MM.1S (cell line): ENCODE data around the gene FAM181A.

Experiments used
- DNase-seq: peaks from one replicate; pipeline ENCODE4 v3.0.0-alpha.2; 2015
- H2AFZ ChIP-seq: fragments of 300-600 bp; sonication (generic); 2 replicates; pipeline ENCODE4 v1.6.0; 2016; ENCODE audit warnings: antibody characterized with exemption, low read length
- H3F3A ChIP-seq: fragments of 300-600 bp; sonication (generic); 2 replicates; pipeline ENCODE4 v1.6.1; 2016; ENCODE audit warnings: mild to moderate bottlenecking, antibody characterized with exemption, low read length, moderate library complexity, mixed read lengths; ENCODE audit not compliant: insufficient read depth
- H3K27ac ChIP-seq: fragments of 300-600 bp; sonication (generic); 2 replicates; pipeline ENCODE4 v1.5.1; 2016; ENCODE audit warnings: mild to moderate bottlenecking, low read length
- H3K27me3 ChIP-seq: fragments of 300-600 bp; sonication (generic); replicated peaks from 2 replicates; pipeline ENCODE4 v1.6.0; 2016; ENCODE audit warnings: low read length; ENCODE audit not compliant: insufficient read depth
- H3K36me3 ChIP-seq: fragments of 300-600 bp; sonication (generic); replicated peaks from 2 replicates; pipeline ENCODE4 v1.6.1; 2016; ENCODE audit warnings: mild to moderate bottlenecking, low read length, mixed read lengths; ENCODE audit not compliant: insufficient read depth
- H3K4me1 ChIP-seq: fragments of 300-600 bp; sonication (generic); 2 replicates; pipeline ENCODE4 v1.6.1; 2016; ENCODE audit warnings: low read length, mixed read lengths
- H3K4me2 ChIP-seq: fragments of 300-600 bp; sonication (generic); 2 replicates; pipeline ENCODE4 v1.6.0; 2016; ENCODE audit warnings: low read depth, low read length
- H3K4me3 ChIP-seq: fragments of 300-600 bp; sonication (generic); 2 replicates; pipeline ENCODE4 v1.5.1; 2016; ENCODE audit warnings: low read length, mixed read lengths
- H3K79me2 ChIP-seq: fragments of 300-600 bp; sonication (generic); 2 replicates; pipeline ENCODE4 v1.6.1; 2016; ENCODE audit warnings: mixed run types, low read length, mixed read lengths
- H3K9ac ChIP-seq: fragments of 300-600 bp; sonication (generic); 2 replicates; pipeline ENCODE4 v1.6.1; 2016; ENCODE audit warnings: low read length, mixed read lengths
- H3K9me2 ChIP-seq: fragments of 300-600 bp; sonication (generic); replicated peaks from 2 replicates; pipeline ENCODE4 v1.6.1; 2016; ENCODE audit warnings: mild to moderate bottlenecking, low read length, mixed read lengths; ENCODE audit not compliant: insufficient read depth
- H3K9me3 ChIP-seq: fragments of 300-600 bp; sonication (generic); replicated peaks from 2 replicates; pipeline ENCODE4 v1.6.1; 2016; ENCODE audit warnings: mild to moderate bottlenecking, low read length, mixed read lengths; ENCODE audit not compliant: insufficient read depth
- H4K20me1 ChIP-seq: fragments of 300-600 bp; sonication (generic); 2 replicates; pipeline ENCODE4 v1.6.1; 2016; ENCODE audit warnings: mild to moderate bottlenecking, low read length, moderate library complexity, mixed read lengths; ENCODE audit not compliant: insufficient read depth
- EZH2 ChIP-seq: fragments of 300-600 bp; sonication (generic); optimal IDR thresholded peaks from 2 replicates; pipeline ENCODE3; 2017; ENCODE audit warnings: low read depth, mild to moderate bottlenecking, antibody characterized with exemption, low read length, mixed read lengths
- EZH2phosphoT487 ChIP-seq: fragments of 300-600 bp; sonication (generic); IDR thresholded peaks from 2 replicates; pipeline ENCODE4 v1.6.1; 2018; ENCODE audit warnings: antibody characterized with exemption, low read length
- TF ChIP-seq, protein P1 (sequence below): fragments of 300-600 bp; sonication (generic); IDR thresholded peaks from 2 replicates; pipeline ENCODE4 v1.5.1; 2016; ENCODE audit warnings: antibody characterized with exemption, low read length, mixed read lengths

FAM181A gene

DNA sequence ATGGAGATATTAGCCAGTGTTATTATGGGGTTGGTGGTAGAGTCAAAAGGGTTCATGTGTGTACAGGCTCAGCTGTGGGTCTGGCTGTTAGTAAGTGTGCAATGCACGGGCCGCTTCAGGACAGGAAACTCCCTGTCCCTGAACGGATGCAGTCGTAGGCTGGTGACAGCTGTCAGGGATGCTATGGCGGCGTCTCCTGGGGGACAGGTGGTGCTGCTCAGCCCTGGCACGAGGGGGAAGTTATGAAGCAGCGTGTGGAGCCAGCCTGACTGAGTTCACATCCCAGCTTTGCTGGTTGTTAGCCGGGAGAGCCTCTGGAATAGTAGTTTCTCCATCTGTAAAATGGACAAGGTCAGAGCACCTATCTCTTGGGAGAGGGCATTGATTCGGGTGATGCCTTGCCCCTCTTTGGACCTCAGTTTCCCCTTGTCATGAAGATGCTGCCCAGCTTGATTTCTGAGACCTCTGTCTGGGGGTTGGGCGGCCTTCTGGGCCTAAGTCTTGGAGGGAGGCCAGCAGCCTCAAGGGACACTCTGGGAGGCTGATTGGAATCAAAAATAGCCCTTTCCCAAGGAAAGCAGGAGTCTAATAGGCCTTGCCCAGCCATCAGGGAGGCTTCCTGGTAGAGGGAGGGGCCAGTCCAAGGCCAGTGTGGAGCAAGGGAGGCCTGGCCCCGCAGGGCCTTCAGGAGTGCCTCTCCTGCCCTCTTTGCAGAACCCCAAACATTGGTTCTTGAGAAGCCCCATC is 42.1 kb downstream of the FAM181A start:
- Histone ChIP-seq H4K20me1 (no peaks in the 10 kb centered on the region), H3F3A (peaks cover 5% of the 10 kb centered on the region; the same call in 1 of the 2 replicates), H3K9me2 (no peaks in the 10 kb centered on the region), H3K9me3 (no peaks in the 10 kb centered on the region), H3K79me2 (peaks cover 1% of the 10 kb centered on the region), H3K27ac (no peak overlapping the region), H3K4me1 (peaks cover 15% of the 10 kb centered on the region), H2AFZ (no peak overlapping the region), H3K9ac (no peak overlapping the region), H3K27me3 (no peaks in the 10 kb centered on the region), H3K36me3 (no peaks in the 10 kb centered on the region), H3K4me3 (no peak overlapping the region), H3K4me2 (no peak overlapping the region)
- TF ChIP-seq EZH2 (no peak), EZH2phosphoT487 (no peak)
- TF ChIP-seq, protein P1, sequence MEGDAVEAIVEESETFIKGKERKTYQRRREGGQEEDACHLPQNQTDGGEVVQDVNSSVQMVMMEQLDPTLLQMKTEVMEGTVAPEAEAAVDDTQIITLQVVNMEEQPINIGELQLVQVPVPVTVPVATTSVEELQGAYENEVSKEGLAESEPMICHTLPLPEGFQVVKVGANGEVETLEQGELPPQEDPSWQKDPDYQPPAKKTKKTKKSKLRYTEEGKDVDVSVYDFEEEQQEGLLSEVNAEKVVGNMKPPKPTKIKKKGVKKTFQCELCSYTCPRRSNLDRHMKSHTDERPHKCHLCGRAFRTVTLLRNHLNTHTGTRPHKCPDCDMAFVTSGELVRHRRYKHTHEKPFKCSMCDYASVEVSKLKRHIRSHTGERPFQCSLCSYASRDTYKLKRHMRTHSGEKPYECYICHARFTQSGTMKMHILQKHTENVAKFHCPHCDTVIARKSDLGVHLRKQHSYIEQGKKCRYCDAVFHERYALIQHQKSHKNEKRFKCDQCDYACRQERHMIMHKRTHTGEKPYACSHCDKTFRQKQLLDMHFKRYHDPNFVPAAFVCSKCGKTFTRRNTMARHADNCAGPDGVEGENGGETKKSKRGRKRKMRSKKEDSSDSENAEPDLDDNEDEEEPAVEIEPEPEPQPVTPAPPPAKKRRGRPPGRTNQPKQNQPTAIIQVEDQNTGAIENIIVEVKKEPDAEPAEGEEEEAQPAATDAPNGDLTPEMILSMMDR, result no peak
- DNase-seq, result no peak

DNA sequence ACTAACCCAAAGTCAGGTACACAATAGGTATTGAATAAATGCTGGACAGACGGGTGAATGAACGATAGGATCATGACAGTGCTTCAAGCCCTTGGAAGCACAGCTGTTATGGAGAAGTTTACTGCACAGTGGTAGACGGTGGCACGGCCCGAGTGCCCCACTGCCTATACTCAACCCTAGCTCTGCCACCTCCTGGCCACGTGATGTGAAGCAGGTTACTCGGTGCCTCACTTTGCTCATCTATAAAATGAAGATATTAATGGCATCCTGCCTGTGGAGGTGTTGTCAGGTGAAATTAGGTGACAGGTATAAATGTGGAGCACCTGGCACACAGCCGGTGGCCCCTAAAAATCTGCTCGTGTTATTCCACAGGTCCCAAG is 43.4 kb downstream of the FAM181A start:
- no peak for TF ChIP-seq EZH2
- TF ChIP-seq, protein P1, result peak; percentile 55
- Histone ChIP-seq H3K79me2 (peaks cover 11% of the 10 kb centered on the region), H3K27ac (peak overlapping the region; percentile 57), H3F3A (peaks cover 9% of the 10 kb centered on the region), H3K36me3 (no peaks in the 10 kb centered on the region), H3K4me1 (peaks cover 22% of the 10 kb centered on the region), H3K9me2 (no peaks in the 10 kb centered on the region), H3K9ac (peak overlapping the region; percentile 51), H3K27me3 (no peaks in the 10 kb centered on the region), H3K4me3 (peak overlapping the region; percentile 66), H2AFZ (peak overlapping the region; percentile 36; the same call in 1 of the 2 replicates), H4K20me1 (no peaks in the 10 kb centered on the region), H3K4me2 (peak overlapping the region; percentile 87), H3K9me3 (no peaks in the 10 kb centered on the region)
- peak; percentile 52 for DNase-seq

DNA sequence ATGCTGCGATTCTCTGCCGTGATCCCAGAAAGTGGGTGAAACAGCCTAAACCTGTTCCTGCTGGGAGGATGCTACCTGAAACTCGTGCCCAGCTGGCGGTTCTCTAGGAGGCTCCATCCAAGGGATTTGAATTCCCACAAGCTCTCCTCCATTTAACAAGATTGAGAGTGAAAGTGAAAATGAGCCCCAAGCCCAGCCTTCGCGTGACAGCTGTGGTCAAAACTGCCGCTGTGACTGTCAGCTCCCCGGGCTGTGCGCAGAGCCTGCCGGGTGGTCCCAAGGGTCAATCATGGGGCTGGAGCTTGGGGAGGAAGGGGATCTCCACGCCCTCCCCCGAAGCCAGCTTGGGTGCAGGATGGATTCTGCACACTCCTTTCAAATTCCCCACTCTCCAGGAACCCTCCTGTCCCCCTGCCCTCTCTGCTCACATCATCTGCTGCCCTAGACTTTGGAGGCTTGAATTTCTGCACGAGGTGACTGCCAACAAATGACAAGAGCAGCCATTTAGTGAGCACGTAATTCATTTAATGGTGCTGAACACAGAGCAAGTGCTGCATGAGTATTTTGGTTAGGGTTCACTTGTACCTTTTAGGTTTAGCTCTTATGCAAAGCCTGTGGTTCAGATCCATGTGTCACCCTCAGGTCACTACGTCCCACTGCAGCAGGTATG is 44.0 kb downstream of the FAM181A start:
- Histone ChIP-seq H3K9ac (peak overlapping the region; percentile 51), H3K4me1 (peaks cover 25% of the 10 kb centered on the region)

More for the DNA sequence above, 44.0 kb downstream of the FAM181A start:
- peak overlapping the region; percentile 87 for H3K4me2 ChIP-seq
- H3K9me3 ChIP-seq, result no peaks in the 10 kb centered on the region
- no peaks in the 10 kb centered on the region for H4K20me1 ChIP-seq
- no peaks in the 10 kb centered on the region for H3K36me3 ChIP-seq
- H3K4me3 ChIP-seq, result peak overlapping the region; percentile 66
- TF ChIP-seq EZH2 (no peak), EZH2phosphoT487 (no peak)
- TF ChIP-seq, protein P1, result no peak
- peaks cover 14% of the 10 kb centered on the region for H3F3A ChIP-seq
- H2AFZ ChIP-seq, result peak overlapping the region; percentile 36; the same call in 1 of the 2 replicates
- H3K27ac ChIP-seq, result peak overlapping the region; percentile 57
- DNase-seq, result peak; percentile 61
- H3K79me2 ChIP-seq, result peaks cover 11% of the 10 kb centered on the region
- no peaks in the 10 kb centered on the region for H3K27me3 ChIP-seq
- no peaks in the 10 kb centered on the region for H3K9me2 ChIP-seq
